CD4-positive, alpha-beta T cell treated with Interleukin-6 at 100 ng/mL for 8 hours (primary cell): ENCODE measurements around the gene CACNA2D2.

Experiments used
- DNase-seq: peaks from one replicate; pipeline ENCODE4 v3.0.0-alpha.2; 2020; ENCODE audit warnings: mixed read lengths, low spot score

The CACNA2D2 gene

DNA sequence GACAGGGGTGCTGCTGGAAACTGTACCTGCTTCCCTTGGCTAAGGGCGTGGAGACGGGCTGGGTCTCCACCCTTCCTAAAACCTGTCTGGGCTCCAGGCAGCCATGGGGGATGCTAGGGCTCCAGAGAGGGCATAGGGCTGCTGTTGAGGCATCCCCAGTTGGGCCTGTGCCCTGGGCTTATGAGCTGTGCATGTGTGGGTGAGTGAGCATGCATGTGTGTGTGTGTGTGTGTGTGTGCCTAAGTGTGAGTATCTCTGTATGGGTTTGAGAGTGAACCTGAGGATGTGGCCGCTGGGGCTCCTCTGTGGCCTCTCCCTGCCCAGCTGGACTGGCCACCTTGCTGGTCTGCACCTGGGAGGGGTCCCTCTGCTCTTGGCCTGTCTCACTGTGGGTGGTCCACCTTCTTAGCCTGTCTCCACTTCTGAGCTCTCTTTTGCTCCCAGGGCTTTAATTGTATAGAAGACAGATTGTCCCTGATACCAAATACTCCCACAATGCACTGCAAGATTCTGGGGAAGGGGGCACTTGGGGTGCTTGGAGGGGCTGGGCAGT, 132.2 kb downstream of the CACNA2D2 start:
- no peak for DNase-seq

DNA sequence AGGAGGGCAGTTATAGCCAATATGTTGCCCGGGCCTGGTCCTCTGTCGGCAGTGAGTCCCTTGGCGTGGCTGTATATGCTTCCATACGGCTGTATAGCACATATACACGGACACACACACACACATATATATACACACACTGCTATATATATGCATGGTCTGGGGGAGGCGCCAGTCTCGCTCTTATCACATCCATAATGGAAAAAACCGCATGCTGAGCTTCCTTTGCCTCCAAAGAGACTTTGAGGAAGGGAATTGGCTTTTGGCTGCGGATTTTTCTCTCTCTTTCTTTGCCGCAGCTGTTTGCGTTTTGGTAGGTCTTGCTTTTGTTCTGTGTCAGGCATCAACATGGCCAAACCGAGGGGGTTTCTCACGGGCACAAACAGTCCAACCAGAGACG, 132.8 kb downstream of the CACNA2D2 start:
- no peak for DNase-seq

DNA sequence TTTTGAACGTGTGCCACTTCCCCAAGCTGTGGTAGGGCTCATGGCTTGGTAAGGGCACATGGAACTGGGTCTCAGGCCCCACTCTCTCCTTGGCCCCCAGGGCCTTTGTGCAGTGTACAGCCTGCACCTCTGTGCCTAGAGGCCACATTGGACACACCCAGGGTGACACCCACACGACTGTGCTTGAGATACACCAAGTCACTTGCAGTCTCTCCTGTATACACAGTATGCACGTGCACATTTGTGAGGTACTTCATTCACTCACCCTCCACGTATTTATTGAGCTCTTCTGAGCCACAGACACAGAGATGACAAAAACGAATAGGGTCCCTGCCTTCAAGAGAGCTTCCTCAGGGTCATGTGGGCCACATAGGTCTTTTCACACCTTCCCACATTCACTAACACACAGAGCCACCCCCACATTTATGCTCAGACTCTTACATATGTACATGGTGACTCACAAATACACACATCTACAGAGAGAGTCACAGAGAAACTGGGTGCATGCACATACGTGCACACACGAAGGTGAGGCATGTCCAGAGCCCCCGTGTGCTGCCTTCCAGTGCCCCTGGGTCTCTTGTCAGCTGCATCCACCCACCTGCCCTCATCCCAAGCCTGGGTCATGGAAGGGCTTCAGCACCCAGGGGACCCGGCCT, 134.3 kb downstream of the CACNA2D2 start:
- DNase-seq, result no peak

DNA sequence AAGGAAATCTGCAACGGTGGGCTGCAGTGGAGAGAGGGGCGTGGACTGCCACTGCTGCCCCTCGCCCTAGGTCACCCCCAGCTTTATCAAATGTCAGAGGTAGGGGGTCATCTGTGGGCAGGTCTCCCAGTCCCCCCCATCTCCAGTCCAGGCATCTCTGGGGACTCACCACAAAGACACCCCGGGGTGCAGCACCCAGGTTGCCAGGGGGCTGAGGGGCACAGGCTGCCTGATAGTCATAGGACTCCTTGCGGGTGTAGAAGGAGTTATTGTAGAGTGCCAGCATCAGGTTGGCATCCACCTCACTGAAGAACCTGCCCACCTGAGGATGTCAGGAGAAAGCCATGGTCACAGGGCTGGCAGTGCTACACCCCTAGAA, 137.6 kb downstream of the CACNA2D2 start:
- no peak for DNase-seq

DNA sequence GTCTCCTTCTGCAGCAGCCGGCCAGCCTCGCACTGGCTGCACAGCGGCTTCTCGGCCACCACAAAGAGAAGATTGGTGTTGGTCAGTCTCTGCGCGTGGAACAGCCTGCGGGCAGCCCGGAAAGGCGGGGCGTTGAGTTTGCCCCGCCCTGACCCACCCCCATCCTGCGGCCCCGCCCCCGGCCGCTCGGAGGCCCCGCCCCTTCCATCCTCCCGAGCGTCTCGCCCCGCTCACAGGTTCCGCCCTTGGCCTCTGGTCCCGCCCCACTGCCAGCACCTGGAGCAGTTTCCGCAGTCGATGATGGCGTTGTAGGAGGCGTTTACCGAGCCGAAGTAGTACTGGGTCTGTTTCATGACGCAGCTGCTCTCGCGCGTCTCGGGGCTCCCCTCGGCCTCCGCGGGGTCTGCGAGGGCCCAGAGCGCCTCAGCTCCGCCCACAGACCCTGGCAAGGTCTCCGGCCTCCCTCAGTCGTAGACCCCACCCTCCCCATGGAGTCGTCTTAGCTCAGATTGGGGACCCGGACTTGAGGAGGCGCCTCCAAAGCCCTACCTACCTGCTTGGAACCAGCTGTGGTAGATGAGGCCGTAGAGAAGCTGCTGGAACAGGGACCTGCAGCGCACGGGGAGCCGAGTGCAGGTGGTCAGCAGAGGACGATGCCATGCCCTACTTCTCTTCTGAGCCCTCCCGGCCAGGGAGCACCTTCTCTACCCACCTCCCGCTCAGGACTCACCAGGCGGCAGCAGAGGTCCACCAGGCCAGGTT, 138.2 kb downstream of the CACNA2D2 start:
- DNase-seq, result peak; percentile 94

DNA sequence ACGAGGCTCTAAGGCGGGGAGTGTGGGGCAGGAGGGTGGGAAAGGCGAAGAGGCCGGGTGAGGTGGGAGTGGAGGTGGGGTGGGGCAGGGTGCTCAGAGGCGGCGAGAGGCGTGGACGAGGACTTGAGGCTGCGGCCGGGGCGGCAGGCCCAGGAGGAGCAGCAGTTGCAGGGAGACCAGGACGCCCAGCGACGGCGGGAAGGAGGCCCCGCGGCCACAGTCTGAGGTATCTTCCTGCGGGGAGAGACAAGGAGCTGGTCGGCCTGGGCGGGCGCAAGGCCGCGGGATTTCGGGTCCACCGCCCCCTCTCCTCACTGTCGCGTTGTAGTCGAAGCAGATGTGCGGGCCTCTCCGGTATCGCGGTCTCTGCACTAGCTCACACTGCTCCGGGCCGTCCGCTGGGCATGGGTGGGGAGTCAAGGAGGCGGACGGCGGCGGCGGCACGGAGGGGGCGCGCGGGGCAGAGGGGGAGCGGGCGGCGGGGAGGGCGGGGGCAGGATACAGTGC, 138.8 kb downstream of the CACNA2D2 start:
- DNase-seq, result no peak

DNA sequence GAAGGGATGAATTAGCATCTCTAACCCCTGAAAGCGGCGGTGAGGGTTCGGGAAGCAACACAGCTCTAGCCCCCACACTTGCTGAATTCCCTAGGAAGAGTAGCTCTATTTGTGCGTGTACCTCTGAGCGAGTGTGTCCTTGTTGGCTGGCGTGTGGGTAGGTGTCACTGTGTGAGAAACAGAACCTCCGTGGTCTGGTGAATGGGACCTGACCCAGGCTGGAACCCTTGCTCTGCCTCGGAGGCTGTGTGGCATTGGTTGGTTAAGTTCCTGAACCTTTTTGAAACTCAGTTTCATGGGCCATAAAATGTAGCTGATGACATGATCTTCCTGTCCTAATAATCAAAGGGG, 143.7 kb downstream of the CACNA2D2 start:
- no peak for DNase-seq

DNA sequence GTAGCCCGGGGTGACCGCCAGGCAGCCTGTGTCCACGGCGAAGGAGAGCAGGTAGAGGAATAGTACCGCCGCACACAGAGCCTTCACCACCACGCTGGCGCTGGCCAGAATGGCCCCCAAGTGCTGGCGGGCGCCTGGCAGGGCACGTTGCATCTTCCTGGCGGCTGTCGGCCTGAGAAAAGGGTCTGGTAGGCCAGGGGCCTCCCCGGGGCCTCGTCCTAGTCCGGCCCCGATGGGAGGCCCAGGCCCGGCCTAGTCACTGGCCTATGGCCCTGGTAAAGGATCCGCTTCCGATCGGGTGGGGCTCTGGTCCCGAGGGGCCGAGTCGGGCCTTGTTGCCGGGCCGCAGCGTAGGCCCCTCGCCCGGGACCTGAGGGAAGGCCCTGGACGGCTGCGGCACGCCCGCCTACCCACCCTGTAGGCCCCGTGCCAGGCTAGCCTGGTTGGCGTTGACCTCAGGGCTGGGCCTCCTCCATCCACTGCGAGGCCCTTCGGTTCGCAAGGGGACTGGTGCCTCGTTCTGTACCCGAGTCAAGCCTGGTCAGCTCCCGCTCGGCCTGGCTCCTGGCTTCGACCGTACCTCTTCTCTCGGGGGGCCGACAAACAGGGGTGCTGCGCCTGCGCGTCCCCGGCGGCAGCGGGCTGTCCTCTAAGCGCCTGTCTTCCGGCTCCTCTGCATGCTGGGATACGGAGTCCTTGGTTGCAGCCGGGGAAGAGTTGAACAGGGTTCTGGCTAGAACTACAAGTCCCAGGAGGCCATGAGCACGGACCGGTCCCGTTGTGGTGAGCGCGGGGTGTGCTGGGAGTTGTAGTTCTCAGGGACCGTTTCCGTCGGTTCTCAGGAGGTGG, 144.3 kb downstream of the CACNA2D2 start, which contains the start of gene TMEM115:
TSS of gene TMEM115 (minus strand) at position 611 of the 849 bp plus-strand sequence. CDS start at position 153, 458 bp downstream.
- peak; percentile 98 for DNase-seq

DNA sequence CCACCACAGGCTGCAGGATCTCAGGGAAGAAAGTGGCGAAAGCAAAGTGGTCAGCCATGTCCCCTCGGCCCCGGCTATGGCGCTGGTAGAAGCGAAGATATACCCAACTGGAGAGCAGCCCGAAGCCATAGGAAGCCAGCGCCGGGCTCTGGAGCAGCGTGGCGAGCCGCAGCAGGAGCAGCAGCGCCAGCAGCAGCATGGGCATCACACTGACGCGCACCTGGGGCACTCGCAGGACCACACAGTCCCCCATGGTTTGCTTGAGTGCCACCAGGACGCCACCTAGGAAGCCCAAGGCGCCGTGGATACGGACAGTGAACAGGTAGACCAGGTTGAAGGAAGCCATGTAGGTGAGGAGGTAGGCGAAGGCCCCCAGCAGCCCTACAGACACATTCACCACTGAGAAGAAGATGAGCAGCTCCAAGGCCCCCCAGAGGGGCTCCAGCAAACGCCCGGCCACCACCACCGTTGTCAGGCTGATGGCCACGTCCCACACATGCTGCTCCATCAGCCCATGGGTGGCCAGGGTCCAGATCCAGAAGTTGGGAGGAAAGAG, 145.0 kb downstream of the CACNA2D2 start:
- DNase-seq, result no peak

DNA sequence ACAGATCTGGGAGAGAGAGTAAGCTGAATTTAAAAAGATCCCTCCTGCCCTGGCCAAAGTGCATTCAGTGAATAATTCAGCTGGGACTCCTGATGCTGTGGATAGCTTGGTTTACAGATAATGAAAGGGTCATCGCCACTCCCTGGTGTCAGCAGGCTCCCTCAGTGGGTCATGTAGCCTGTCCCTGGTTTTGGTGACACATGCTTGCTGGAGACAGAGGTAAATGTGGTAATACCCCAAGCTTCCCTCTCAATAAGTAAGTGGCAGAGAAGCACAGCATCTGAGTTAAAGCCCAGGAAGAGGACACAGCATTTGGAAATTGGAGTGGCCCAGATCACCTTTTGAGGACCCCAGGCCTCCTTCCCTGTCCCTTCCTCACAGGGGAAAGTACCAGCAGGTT, 146.0 kb downstream of the CACNA2D2 start:
- DNase-seq, result no peak

DNA sequence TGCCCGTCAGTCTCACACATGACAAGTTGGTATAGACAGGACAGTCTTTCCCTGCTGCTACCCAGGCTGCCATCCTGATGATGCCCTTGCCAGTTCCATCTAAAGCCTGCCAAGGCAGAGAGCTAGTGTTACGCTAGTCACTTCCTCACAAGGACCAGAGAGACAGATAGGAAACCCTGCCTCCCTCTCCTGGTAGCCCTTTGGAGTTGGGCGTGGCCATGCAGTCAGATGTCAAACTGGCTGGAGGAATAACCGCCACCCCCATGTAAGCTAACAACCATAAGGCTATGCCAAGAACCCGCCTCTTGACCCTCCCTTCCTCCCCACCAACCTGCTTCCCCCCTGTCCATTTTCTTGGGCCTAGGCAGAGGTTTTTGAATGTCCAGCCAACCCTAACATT, 146.9 kb downstream of the CACNA2D2 start:
- no peak for DNase-seq

DNA sequence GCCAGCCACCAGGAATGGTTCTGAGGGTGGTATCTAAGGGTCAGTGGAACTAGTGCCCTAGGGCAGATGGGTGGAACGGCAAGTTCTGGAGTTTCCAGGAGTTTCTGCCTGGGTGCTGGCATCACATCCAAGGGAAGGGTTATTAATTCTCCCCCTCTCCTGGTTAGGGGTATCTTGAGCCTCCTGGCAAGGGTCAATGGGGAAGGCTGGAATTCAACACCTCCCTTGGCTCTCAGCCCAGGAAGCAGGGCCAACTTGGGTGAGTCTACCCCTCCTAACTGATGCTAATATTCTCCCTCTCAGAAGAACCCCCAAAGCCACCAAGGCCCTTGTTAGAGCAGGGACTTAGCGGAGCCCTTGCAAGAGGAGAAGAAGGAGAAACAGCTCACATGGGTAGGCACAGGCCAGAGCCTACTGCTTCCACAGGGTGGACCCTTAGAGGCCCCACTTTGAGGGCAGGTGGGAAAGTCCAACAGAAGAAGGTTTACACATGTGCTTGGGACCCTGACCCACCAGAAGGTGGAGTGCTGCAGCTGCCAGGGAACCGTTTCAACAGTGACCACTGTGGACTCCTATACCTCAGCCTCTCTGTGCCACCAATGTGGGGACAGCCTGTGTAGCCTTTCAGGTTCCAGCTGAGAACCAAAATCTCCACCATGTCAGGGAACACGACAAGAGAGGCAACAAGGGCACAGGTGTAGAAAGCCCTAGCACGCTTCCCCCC, 147.4 kb downstream of the CACNA2D2 start:
- no peak for DNase-seq

DNA sequence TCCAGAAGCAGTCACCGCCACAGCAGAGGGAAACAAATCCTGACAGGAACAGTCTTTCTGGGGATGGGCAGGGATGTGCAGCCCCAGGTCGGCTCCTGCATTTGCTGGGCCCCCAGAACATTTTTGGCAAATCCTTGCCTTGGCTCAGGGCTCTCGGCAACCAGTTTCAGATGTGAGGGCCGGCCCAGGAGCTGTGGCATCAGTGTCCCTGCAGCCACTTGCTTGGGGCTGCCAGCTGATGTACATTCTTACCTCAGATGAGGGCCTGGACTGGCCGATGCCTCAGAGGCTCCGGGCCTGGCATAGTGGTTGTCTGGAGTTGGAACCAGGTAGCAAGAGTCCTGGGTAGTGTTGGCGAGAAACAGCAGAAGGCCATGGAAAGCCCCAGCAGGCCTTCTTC, 148.6 kb downstream of the CACNA2D2 start:
- no peak for DNase-seq

DNA sequence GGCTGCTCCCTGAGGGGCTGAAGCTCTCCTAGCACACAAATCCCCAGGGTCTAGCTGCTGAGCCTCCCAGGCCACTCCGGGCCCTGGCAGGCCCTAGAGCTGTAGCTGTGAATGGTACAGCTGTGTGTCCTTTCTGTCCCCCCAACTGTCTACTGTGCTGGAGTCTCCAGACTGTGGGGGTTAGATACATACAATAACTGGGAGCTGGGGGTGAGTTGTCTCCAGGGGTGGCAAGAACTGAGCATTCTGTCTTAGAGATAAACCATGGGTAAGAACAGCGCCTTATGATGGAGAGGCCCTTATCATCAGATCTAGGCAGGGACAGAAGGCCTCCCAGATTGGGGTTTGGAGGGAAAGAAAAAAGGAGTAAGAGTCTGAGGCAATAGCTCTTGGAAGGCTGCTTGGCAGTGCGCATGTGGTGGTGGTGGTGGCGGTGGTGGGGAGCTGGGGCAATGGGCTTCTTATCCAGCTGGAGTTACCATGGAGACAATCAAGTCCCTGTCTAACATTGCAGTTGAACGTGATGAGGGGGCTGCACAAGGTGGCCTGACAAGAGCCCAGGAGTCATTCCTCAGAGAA, 149.2 kb downstream of the CACNA2D2 start:
- DNase-seq, result no peak

DNA sequence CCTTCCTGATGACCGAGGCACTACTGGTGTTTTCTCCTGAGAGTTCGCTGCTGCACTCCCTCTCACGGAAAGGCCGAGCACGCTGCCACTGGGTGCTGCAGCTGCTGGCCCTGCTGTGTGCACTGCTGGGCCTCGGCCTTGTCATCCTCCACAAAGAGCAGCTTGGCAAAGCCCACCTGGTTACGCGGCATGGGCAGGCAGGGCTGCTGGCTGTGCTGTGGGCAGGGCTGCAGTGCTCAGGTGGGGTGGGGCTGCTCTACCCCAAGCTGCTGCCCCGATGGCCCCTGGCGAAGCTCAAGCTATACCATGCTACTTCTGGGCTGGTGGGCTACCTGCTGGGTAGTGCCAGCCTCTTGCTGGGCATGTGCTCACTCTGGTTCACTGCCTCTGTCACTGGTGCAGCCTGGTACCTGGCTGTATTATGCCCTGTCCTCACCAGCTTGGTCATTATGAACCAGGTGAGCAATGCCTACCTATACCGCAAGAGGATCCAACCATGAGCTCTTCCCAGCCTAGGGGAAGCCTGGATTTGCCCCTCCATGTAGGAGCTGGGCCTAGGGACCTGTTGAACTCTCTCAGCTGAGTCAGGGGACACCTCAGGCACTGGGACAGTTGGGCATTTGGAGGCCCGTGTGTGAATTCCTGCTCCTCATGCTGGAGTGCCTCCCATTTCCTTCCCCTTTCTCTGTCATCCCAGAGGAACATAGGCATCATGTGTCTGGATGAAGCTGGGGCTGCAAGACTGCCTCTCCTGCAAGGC, 150.0 kb downstream of the CACNA2D2 start:
- no peak for DNase-seq

DNA sequence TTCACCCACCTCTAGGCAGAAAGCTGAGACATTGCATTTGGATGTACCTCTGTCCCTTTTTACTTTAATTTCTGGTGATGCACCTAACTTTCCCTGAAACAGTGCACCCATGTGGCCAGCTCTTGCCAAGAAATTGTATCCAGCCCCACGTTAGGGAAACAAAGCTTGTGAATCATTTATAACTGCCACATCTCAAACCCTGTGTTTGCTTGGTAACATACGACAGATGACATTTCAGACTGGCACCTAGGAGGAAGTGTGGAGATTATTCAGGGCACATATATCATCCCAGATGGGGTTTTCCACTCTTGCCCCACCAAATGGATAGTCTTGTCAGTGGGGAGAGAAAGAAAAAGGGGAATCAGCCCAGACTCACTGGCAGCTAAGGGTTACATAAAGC, 150.7 kb downstream of the CACNA2D2 start:
- no peak for DNase-seq

DNA sequence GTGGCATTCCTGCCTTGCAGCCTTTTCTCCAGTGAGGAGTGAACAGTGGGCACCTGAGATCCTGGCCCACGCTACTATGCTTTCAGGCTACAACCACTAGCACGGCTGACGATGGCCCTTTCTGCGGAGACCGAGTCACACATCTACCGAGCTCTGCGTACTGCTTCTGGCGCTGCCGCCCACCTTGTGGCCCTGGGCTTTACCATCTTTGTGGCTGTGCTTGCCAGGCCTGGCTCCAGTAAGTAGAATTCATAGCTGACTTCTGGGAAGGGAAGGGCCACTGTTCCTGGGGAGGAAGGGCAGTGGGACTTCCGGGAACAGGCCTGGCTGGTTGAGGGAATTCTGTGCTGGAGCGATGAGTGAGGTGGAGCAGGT, 152.1 kb downstream of the CACNA2D2 start:
- no peak for DNase-seq

DNA sequence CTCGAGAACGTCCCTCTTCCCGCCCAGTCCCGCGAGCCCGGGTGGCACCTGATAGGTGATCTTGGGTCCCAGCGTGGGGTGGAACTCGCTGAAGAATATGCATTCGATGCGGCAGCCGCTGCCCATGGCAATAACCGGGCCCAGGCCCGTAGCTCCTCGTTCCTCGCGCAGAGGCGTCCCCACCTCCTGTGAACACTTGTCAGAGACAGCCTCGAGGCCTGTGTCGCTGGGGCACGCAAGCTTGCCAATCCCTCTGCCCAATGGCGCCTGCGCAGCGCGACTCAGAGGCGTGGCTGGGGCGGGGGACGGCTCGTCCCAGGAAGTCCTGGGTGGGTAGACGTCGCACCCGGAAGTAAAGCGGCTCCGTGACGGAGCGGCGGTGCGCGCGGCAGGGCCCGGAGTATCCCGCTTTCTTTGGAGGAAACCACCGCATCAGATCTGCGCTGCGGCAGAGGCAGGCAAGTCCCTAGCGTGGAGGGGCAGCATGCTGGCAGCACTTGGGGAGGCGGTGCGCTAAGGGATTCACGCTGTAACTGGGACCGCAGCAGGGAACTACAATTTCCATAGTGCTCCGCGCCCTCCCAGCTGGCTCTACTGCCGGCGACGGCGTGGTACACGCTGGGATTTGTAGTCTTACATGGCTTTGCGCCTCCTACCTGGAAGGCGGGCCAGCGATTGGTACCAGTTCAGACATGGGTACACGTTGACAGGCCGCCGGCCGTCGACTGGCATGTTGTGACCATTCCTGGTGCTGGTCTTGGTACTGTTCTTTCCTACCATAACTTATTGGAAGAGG, 152.7 kb downstream of the CACNA2D2 start, which contains the start of the genes CYB561D2 and NPRL2:
TSS of gene CYB561D2 (plus strand) at position 336 of the 796 bp plus-strand sequence. CDS start 572 bp downstream, outside the sequence.
TSS of gene NPRL2 (minus strand) at position 249 of the 796 bp plus-strand sequence. CDS start at position 126, 123 bp downstream.
- peak; percentile 99 for DNase-seq

DNA sequence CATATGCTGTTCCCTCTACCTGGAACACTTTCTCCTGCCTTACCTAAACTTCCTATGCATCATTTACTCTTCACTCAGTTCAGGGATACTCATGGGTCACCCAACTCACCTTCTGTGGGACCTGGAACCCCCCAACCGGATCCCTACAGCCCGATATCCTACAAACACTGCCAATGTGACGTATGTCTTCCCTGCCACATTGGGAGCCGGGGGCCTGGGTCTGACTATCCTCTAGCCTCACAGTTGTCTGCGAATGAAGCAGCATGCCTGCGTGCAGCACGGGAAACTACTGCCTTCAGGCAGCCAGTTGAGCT, 153.3 kb downstream of the CACNA2D2 start:
- no peak for DNase-seq
